IMR-90 (cell line): ENCODE data around the gene TSHZ1.

Source experiments
- MXI1 ChIP-seq: IDR thresholded peaks from 2 replicates; pipeline ENCODE4 v1.6.1; 2012; ENCODE audit warnings: low read depth, mild to moderate bottlenecking, low read length, moderate library complexity, borderline replicate concordance
- NFE2L2 ChIP-seq: fragments of 150-350 bp; IDR thresholded peaks from 2 replicates; pipeline ENCODE4 v1.6.1; 2016; ENCODE audit warnings: low read depth, mild to moderate bottlenecking, low read length
- POLR2A ChIP-seq: IDR thresholded peaks from 2 replicates; pipeline ENCODE4 v1.6.1; 2012; ENCODE audit warnings: mild to moderate bottlenecking, low read depth, low read length
- TF ChIP-seq, protein P1 (sequence below): conservative IDR thresholded peaks from 2 replicates; pipeline ENCODE4 v1.5.1; 2012; ENCODE audit warnings: mild to moderate bottlenecking, low read depth, low read length, improper control_type of control experiment

- no peak for TF ChIP-seq POLR2A
- TF ChIP-seq, protein P1, sequence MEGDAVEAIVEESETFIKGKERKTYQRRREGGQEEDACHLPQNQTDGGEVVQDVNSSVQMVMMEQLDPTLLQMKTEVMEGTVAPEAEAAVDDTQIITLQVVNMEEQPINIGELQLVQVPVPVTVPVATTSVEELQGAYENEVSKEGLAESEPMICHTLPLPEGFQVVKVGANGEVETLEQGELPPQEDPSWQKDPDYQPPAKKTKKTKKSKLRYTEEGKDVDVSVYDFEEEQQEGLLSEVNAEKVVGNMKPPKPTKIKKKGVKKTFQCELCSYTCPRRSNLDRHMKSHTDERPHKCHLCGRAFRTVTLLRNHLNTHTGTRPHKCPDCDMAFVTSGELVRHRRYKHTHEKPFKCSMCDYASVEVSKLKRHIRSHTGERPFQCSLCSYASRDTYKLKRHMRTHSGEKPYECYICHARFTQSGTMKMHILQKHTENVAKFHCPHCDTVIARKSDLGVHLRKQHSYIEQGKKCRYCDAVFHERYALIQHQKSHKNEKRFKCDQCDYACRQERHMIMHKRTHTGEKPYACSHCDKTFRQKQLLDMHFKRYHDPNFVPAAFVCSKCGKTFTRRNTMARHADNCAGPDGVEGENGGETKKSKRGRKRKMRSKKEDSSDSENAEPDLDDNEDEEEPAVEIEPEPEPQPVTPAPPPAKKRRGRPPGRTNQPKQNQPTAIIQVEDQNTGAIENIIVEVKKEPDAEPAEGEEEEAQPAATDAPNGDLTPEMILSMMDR = no peak
- TF ChIP-seq NFE2L2 = no peak
- TF ChIP-seq MXI1 = no peak
These were observed 111.6 kb downstream of the TSHZ1 start for GRCh38 chr18:75322206-75322605.
